GM13976 (cell line): ENCODE results near the gene EPHA6.

Source experiments
- DNase-seq: peaks from one replicate; pipeline ENCODE4 v3.0.0; 2012; ENCODE audit warnings: low spot score
- CTCF ChIP-seq: IDR thresholded peaks from 2 replicates; pipeline ENCODE4 v1.5.1; 2012; ENCODE audit warnings: borderline replicate concordance, mild to moderate bottlenecking; ENCODE audit not compliant: insufficient read depth; ENCODE audit errors: extremely low read depth, missing control alignments, control extremely low read depth
- in situ Hi-C: fragments of 300-500 bp; cut with MboI; formaldehyde crosslinking; loops from one replicate; pipeline ENCODE4 v1.12.0; 2022; ENCODE audit warnings: low sequenced_read_pairs, mixed read lengths, inconsistent platforms; ENCODE audit not compliant: unreplicated experiment

The EPHA6 gene

GRCh38 chr3:97241417-97241816 lies 427.0 kb downstream of the EPHA6 start:
- TF ChIP-seq CTCF: no peak
- in situ Hi-C loops: no loop called here
- no peak for DNase-seq

GRCh38 chr3:97245201-97245910 lies 431.0 kb downstream of the EPHA6 start:
- in situ Hi-C loops: no loop called here
- no peak for TF ChIP-seq CTCF
- no peak for DNase-seq

- in situ Hi-C loops: no loop called here
- TF ChIP-seq CTCF: no peak
- no peak for DNase-seq
These were observed 441.7 kb downstream of the EPHA6 start for GRCh38 chr3:97256060-97256459.

- in situ Hi-C loops: no loop called here
- DNase-seq: no peak
These were observed 443.7 kb downstream of the EPHA6 start for GRCh38 chr3:97257942-97258697.

GRCh38 chr3:97259263-97259662 lies 444.9 kb downstream of the EPHA6 start:
- DNase-seq: no peak
- in situ Hi-C loops: no loop called here
- no peak for TF ChIP-seq CTCF

More at GRCh38 chr3:97257942-97258697, 443.7 kb downstream of the EPHA6 start:
- TF ChIP-seq CTCF: no peak

GRCh38 chr3:97264180-97264579 lies 449.8 kb downstream of the EPHA6 start:
- no peak for TF ChIP-seq CTCF
- DNase-seq: no peak
- in situ Hi-C loops: no loop called here
